ENCODE measurements around the gene BLOC1S5. TPM values are rescaled to one million over a fixed set of nuclear protein-coding genes. Genes with fewer than 3 reads are reported as not detected.
A peak's percentile ranks its signal among the peaks of the same experiment; 100 is the strongest.

Gene BLOC1S5
- total and polyA plus RNA-seq, 9 of the 15 experiments (the other 6 are each of a cell fraction or from before 2014, with no cell fraction given): 8.5 to 41.0 (median 27.7) TPM

GRCh38 chr6:7971499-7971898 lies 92.7 kb downstream of the BLOC1S5 start:
- intact Hi-C loops (cut with micrococcal nuclease) (no loop called here), in situ Hi-C loops (cut with MboI) (no loop called here)
- no peak for ATAC-seq
- H3K9me1 ChIP-seq (ENCODE audit: control insufficient read depth, insufficient read depth, low read length): no peaks in the 10 kb centered on the region
- peaks cover 12% of the 10 kb centered on the region; the same call in 1 of the 2 replicates for H4K20me1 ChIP-seq (replicated peaks; ENCODE audit: control insufficient read depth, insufficient read depth, low read length)
- no peaks in the 10 kb centered on the region for H3K9me3 ChIP-seq (replicated peaks; ENCODE audit: control insufficient read depth, insufficient read depth, low read depth, low read length)
- no peak overlapping the region for H3K4me2 ChIP-seq (ENCODE audit: insufficient read depth, low read length)
- DNase-seq (ENCODE audit: extremely low read depth in 1 of 4, low spot score in 3 of 4): no peak
- no peak overlapping the region for H2AFZ ChIP-seq (ENCODE audit: low read depth, low read length)
- H3K4me1 ChIP-seq (replicated peaks in 1 of 2; ENCODE audit: control insufficient read depth in 2 of 2, insufficient read depth in 2 of 2, low read length in 2 of 2): peaks cover 7 to 20% of the 10 kb centered on the region in 2 experiments; a peak in 4 of 5 replicates
- no peak for FAIRE-seq
- 4% methylated on average over 2 of the region's 2 CpGs for WGBS (ENCODE audit: insufficient coverage, low coverage, missing lambda C conversion rate)
- TF ChIP-seq CHD7 (IDR thresholded peaks at IDR 0.05; ENCODE audit: low read depth, low read length) (peak; percentile 82), POLR3A (IDR thresholded peaks at IDR 0.05; ENCODE audit: borderline replicate concordance, extremely low read depth, insufficient read depth, insufficient read length) (no peak)
- H3K9ac ChIP-seq (ENCODE audit: insufficient read depth in 1 of 2, low read depth in 2 of 2, low read length in 2 of 2): no peak overlapping the region
- no peak overlapping the region for H3K4me3 ChIP-seq
- POLR2A ChIA-PET: interaction anchor here (0.6 kb wide), 1 partner anchor 30 kb away, joined by 4 read pairs; no protein-coding TSS in a partner anchor
- peaks cover 7 to 26% of the 10 kb centered on the region in 2 experiments for H3K27me3 ChIP-seq (ENCODE audit: control insufficient read depth in 2 of 2, insufficient read depth in 2 of 2, low read length in 2 of 2)
- CTCF ChIA-PET (ENCODE audit: low intra/inter-chr PET ratio): no interaction called here
- H3K27ac ChIP-seq (ENCODE audit: extremely low read depth, low read depth, low read length): no peak overlapping the region
- BruUV-seq (replicated peaks): no TSS peak
- H3K36me3 ChIP-seq (ENCODE audit: control insufficient read depth, insufficient read depth, low read length): no peaks in the 10 kb centered on the region
- H3K79me2 ChIP-seq (ENCODE audit: control insufficient read depth, insufficient read depth, low read length): no peaks in the 10 kb centered on the region
